A204.1 (cell line): ENCODE results near the gene TGFB2.

Experiments used
- FAIRE-seq: peaks from 2 replicates; lab custom pipeline; 2012; peaks lifted over from hg19 to GRCh38; lab: Jason Lieb, UNC

TGFB2 gene

DNA sequence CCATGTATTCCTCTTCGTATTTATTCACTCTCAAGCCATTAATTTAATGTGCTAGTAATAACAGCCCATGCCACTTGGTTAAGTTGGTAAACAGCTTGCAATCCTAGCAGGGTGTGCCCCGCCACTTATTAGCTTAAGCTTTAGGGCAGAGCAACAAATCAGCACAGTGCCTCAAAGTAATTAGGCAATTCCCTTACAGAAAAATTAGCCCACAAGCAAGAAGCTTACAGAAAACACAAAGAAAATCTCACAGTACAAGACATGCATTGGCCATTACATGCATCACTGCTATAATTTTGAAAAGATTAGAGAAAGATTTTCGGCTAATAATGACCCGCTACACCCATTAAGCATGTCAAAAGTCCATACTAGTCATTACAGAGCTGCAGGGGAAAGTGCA is 47.6 kb downstream of the TGFB2 start:
- FAIRE-seq = no peak

DNA sequence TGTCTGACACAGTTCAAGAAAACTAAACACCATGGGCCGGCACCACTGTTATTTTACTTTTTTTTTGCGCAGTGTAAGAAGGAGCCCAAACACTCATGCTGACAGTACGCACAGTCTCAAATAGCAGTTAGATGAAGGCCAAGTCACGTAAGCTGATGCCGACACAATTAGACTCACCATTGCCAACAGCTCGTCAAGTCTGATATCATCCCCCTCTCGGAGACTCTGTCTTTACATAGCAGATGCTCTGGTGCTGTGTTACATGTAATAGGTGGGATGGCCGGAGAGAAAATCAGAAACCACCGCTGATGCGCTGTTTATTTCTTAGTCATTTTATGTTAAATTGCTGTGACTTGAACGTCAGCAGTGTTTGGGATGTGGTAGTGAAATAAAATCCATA is 49.3 kb downstream of the TGFB2 start:
- FAIRE-seq = no peak

DNA sequence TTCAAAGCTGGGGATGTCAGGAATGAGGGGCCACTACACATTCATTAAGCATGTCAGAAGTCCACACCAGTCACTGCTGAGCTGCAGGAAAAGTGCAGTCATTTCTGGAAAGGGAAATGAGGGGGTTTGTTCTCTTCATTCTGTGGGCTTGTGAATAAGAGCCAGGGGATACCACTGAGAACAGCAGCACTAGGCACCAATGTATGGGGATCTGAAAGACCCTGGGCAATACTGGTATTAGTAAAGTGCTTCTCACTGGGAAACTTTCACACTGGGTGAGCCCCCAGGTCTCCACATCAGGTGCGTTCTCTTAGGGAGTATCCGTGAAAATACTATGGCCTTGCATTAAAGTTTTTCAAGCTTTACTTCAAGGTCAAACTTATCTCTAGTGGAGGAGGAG is 49.9 kb downstream of the TGFB2 start:
- FAIRE-seq = no peak

DNA sequence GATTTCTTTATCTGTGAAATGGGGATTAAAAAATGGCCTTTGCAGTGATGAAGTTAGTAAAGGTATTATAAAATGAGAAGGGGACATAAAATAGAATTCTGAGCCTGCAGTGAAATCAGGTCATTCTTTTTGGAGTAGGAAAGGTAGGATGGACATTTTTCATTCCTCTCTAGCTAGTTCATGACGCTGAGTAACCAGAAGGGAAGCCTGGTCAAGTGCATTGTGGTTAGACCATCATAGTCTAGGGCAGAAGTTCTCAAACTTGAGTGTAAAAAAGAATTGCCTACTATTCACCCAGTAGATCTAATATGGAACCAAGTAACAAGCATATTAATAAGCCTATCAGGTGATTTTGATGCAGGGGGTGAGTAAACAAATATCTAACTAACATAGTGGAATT is 50.8 kb downstream of the TGFB2 start:
- no peak for FAIRE-seq

DNA sequence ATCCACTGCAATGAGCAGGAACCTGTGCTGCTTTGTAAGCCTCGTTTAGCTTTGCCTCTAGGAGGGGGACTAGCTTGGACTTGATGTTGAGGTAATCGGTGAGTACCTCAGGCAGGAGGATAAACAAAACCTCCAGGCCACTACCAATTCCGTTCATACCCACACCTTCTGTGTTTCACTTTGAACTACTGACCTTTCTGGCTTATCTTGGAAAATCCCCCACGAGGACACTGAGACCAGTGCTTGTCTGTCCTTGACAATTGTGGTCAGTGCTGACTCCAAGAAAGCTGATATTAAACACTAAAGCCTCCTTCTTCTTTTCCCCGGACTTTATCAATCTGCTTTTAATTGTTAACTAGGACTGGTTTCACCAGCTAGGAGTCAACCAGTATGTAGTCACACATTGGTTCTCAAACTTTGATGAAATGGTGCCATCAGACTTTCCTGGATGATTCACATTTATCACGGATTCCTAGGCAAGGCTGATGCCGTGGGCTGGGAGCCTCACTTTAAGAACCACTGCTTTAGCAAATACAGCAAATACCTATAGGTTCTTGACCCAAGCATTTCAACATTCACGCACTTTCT is 52.7 kb downstream of the TGFB2 start:
- FAIRE-seq = no peak

DNA sequence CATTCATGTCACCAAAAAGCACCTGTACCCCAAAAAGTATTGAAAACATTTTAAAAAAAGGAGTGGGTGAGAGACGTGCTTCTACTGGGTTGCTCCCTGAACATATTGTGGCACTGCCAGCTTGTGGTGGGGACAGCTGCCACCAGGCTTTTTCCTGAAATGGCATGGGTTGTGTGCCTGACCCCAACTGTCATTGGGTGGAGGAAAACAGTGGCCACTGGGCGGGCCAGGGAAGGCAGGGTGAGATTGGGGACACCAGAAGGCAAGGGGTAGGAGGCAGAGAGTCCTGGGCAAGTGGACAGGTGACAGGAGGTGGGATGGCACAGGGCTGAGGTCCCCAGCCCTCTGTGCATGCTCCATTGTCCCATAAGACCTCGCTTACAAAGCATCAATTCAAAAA is 55.5 kb downstream of the TGFB2 start:
- no peak for FAIRE-seq

DNA sequence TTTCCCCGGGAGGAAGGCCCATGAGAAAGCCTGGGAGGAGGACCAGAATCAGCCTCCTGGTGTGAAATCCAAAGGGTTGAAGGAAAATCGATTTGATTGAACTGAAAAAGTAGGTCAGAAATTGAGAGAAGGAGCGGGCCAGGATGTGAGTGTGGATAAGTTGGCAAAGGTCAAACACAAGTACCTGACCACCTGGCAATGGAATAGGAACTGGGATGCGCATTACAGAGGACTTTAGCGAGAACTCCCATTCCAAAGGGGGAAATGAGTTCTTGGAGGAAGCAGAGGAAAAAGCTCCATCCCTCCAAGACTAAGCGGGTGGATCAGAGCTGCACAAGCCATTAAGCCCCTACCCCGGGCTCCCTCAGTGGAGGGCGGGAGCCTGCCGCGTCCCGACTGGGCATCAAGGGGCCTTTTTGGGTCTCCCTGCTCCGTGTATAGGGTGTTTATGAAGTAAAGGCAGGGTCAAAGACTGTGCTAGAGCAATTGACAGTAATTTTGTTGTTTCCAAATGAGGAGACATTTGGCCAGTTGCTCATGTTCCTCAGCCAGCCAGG is 56.4 kb downstream of the TGFB2 start:
- no peak for FAIRE-seq

DNA sequence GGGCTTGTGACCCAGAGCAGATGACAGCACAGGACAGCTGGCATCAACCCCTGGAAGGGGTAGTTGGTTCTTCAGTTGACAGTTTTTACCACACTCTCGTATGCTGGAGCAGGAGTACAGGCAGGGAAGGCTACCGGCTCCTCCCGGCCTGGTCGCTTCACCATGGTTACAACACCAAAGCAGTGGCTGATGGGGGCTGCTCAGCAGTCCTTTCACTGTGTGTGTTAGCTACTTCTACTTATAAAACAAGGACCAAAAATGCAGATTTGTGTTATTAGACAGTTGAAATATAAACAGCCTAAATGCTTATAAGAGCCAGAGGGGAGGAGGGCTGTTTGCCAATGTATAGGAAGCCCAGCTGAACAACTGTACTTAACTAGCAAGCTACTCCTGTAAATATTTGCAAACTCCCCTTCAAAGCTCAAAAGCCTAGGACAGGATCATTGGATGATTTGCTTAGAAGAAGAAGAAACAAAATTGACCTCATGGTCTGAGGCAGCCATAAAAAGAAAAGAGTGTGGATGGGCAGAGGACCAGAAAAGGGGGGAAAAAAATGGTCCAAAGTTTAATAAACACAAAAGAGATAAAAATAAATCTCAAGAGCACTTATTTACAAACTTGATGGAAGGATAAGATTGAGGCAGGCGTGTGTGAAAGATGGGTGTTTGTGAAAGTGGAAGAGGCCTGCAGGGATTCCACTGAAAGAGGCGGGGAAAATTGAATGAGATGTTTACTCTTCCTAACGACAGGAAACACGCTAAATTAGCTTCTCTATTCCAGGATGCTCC is 57.1 kb downstream of the TGFB2 start:
- FAIRE-seq = no peak

DNA sequence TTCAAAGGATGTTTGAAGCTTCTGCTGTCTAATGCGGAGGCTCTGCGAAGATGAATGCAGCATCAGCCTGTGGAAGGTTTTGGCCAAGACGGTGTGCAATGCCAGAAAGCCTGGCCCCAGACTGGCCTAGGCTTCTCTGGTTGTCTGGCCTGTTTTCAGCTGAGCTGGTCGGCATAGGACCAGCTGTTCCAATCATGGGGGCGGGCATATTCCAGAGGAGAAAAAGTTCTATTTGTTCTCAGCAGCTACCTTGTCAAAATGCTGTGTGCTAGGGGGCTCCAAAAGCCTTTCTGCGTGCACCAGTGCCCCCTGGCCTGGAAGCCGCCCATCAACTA is 57.6 kb downstream of the TGFB2 start:
- FAIRE-seq = no peak

DNA sequence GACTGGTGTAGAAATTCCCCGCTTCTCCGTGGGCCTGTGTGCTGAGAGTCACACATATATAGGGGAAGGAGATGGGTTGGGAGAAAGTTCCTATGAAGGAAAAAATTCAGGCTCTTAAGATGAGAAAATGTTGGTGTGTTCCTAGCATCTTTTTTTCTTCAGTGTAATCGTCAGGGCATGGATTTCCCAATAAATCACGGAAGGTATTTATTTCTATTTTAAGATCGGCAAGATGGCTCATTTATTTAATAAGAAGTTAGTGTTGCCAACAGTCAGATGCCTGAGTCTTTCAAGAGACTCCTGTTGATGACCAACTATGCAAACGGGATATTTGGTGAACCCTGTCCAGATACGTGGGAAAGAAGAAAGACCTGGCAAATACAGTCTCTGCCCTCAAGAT is 58.2 kb downstream of the TGFB2 start:
- no peak for FAIRE-seq

DNA sequence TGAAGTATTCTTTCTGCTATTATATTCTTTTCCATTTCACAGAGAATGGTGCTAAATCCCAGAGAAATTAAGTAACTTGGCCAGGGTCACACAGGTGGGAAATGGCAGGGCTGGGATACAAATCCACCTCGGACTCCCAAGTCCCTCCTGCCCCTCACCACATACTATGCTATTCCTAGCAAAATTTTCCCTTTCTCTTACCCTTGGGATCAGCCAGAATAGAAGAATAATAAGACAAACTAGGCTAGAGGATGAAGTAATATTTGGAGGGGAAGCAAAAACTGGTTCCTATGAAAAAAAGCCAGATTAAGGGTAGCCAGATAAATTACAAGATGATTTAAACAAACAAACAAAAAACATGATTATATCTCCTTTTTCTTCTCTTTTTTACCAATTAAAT is 62.5 kb downstream of the TGFB2 start:
- FAIRE-seq = no peak

DNA sequence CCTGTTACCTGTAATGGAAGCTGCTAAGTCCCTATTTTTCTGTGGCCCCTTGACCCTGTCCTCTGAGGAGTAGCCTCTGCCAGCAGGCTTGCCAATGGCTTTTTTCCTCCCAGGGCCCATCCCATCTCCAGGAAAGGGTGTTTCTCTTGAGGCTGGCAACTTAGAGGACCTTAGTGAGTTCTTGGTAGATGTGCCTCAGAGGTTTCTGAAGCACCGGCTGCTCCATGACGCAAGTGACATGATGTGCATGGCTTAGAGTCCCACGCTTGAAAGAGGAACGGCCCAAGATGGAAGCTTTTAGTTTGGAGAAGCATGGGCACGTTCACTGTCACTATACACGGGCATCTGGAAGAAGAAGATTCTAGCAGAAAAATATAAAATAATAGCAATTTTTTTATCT is 63.0 kb downstream of the TGFB2 start:
- no peak for FAIRE-seq

DNA sequence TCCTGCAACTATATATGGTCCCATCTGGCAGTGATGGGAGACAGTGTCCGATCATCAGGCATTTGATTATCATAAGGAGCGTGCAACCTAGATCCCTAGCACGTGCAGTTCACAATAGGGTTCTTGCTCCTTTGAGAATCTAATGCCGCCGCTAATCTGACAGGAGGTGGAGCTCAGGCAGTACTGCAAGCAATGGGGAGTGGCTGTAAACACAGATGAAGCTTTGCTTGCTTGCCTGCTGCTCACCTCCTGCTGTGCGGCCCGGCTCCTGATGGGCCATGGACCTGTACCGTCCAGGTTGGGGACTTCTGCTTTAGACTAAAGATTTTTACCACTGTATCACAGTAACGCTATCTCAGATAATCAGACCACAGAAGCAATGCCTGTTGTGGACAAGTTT is 63.8 kb downstream of the TGFB2 start:
- FAIRE-seq = no peak

DNA sequence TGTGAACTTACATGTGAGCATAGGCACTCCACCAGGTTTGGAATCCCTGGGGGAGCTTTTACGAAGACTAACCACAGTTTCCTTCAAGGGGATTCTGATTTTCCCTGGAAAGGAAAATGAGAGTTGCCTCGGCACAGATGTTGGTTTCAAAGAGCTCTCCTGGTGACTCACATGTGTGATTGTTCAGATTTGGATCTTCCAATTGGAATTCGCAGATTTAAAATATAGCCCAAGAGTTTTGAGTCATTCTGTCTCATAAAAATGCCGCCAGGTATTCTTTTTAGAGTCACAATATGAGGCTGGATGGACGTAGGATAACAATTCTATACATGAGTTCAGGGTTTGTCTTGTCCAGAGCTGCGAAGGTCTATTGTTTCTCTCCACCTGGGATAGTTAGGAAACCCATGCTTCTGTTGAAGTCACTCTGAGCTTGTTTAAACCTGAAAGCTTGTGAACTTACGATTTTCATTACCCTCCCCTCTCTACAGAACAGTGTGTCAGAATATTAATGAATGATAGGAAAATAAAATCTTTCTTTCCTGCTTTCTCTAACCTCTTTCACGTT is 64.9 kb downstream of the TGFB2 start:
- no peak for FAIRE-seq

DNA sequence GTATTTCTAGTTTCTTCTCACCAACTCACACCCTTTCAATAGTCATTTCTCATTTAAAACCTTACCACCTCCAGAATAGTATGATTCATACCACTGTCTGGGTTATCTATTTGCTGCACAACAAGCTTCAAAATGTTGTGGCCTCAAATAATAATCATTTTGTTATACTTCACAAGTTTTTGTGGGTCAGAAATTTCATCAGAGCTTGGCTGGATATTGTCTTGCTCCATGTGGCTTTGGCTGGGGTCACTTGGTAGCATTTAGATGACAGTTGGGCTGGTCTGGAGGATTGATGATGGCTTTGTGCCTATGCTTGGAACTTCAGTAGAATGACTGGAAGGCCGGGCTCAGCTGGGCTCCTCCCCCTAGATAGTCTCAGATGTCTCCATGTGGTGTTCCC is 66.0 kb downstream of the TGFB2 start:
- no peak for FAIRE-seq

DNA sequence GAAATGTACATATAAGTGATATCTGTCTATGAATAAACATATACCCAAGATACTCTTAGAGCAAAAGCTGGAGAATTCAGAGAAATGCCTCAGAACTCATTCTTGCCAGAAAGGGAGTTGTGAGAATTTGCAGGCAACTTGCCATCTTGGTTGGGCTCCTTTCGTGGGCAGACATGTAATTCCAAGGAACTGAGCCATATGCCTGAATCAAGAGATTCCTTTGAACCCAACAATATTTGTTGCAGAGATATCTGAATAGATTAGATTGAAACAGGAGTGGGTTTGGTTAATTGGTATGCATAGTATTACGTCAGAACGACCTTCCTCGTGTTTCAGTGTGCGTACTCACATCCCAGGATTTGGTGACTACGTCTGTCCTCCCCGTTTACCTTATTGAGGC is 67.0 kb downstream of the TGFB2 start:
- FAIRE-seq = no peak

DNA sequence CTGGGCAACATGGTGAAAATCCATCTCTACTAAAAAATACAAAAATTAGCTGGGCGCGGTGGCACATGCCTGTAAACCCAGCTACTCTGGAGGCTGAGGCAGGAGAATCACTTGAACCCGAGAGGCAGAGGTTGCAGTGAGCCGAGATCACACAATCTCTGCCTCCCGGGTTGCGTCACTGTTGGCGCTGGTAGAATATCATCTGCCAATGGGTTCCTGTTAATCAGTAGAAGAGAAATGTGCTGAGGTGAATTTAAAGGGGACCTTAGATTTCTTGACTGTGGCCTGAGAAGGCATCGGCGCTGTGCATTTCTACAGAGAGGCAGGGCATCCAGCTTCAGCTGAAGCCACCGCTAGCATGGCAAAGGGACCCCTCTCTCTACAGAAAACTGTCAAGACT is 68.0 kb downstream of the TGFB2 start:
- FAIRE-seq = no peak

DNA sequence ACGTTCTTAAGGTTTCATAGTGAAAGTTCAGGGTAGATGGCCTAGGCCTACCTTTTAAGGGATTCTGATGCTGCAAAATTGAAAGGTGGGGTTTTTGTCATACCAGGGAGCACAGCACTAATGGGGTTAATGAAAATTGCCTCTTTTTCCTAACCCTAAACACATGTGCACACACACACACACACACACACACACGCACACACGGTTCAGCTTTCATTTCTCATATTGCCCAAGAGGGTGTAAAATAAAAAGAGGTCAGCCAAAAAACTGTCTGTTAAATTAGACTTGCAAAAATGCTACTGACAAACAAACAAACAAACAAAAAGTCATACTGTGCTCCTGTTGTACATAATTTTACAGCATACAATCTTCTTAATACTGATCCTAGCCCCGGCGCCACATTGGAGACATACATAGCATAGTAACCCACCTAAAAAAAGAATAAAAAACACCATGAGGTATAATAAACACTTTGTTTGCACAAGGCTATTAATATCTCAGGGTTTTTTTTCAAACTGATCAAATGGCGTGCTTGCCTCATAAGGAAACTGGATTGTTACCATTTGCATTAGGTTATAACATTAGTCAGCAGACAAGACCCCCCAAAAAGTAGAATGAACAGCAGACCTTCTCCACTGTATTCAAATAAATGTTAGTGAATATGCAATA is 69.1 kb downstream of the TGFB2 start:
- FAIRE-seq = no peak

DNA sequence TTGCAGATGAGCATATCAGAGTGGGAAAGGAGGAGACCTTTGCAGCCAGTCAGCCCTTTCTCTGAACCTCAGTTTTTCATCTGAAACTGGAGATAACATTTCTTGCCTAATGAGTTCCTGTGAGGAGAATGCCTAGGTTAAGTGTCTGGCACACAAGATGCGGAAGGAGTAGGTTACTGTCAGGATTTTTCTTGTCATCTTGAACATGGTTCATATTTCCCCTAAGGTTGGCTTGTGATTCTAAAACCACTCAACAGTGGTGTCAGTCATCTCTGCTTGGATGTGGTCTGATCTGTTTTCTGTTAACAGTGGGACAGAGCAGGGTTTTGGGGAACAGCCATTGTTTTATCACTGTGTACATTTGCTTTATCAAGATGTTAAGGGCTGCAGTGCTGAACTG is 70.6 kb downstream of the TGFB2 start:
- FAIRE-seq = no peak

DNA sequence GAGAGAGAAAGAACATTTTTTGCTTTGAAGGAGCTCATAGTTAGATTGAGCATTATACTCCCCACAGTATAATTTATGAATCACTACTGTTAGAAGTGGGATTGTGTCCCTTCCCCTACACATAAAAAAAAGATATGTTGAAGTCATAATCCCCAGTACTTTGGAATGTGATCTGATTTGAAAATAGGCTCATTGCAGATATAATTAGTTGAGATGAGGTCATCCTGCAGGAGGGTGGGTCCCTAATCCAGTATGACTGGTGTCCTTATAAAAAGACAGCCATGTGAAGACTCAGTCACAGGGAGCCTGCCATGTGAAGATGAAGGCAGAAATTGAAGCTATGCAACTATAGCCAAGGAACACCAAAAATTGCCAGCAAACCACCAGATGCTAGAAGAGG is 76.4 kb downstream of the TGFB2 start:
- no peak for FAIRE-seq

DNA sequence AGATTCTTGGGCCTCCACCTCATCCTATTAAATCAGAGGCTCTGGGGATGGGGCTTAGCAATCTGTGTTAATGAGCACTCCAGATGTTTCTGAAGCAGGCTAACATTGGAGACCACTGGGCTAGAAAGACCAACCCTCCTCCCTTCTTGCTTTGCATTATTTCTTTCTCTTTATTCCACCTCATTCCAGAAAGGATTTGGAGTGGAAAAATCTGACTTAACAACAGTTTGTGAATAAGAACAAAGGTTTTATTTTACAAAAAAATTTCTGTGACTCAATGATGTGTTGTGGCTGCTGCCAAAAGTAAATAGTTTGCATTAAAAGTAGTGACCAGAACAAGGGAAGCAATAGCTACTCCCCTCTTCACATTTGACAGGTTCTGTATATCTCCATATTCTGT is 79.4 kb downstream of the TGFB2 start:
- FAIRE-seq = no peak

DNA sequence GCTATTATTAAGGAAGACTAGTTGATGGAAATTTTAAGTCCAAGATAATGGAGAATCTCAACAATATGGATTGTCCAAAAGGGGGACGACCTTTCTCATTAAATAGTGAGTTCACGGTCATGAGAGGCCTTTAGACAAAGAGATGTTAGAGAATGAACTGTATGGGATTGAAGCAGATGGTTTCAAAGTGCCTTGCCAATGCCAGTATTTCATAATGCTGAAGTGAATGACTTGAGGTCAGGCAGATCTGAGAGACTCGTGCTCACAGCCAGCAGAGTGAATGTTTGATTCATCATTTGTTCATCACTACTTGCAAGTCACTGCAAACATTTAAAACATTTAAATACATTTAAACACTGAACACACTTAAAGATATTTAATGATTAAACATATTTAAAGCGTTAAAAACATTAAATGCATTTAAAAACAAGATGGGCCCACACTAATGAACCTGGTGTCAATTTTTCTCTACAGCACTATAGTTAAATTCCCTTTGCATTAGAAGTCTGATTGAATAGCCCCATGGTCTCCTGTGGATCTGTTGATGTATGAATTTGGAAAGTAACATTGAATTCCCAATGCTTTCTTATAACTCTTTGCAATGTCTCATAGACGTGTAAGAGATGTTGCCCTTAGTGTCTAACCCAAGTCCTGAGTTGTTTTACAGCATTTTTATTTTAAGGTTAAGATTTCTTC is 80.7 kb downstream of the TGFB2 start:
- FAIRE-seq = no peak

DNA sequence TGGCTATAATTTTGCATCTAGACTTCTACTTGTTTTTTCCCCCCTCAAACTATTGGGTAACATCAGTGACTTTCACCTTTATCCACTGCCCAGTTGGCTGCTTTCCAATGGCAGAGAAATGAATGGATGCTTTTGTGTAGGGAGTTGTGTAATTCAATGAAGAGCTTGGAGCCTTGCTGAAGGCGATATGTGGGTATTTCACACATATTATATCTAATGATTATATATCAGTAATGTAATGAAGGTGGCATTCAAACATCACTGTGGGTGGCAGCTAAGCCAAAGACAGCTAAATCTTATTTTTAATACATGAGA is 81.2 kb downstream of the TGFB2 start:
- no peak for FAIRE-seq
